ENCODE results near the gene BMAL2.

- TF ChIP-seq ZFX (IDR thresholded peaks at IDR 0.05) (no peak), CTCF (IDR thresholded peaks at IDR 0.05 in 2 of 3, conservative IDR thresholded peaks at IDR 0.05 in 1 of 3; ENCODE audit: borderline replicate concordance in 1 of 3, insufficient read depth in 1 of 3, low read depth in 2 of 3, low read length in 2 of 3) (no peak), REST (IDR thresholded peaks at IDR 0.05; ENCODE audit: low read depth) (no peak), POLR2A (IDR thresholded peaks at IDR 0.05; ENCODE audit: borderline replicate concordance, extremely low read depth, insufficient read depth, insufficient read length) (no peak), RAD21 (IDR thresholded peaks at IDR 0.05; ENCODE audit: low read depth) (no peak), SP1 (IDR thresholded peaks at IDR 0.05; ENCODE audit: low read depth) (no peak), EGR1 (IDR thresholded peaks at IDR 0.05; ENCODE audit: low read depth) (no peak), POLR2AphosphoS5 (IDR thresholded peaks at IDR 0.05; ENCODE audit: low read depth, low read length) (no peak)
These were observed 47.9 kb upstream of the BMAL2 start for GRCh38 chr12:27284751-27285150.

Measured in HCT116 (cell line).